ENCODE measurements around the gene AMZ2.
"Not testable (repeated sequence)": the region's sequence is repeated elsewhere in the genome, so short reads cannot be mapped to it uniquely, and the experiment has no call there.

The AMZ2 gene

GRCh38 chr17:68220786-68221185 is 27.1 kb upstream of the AMZ2 start:
- not testable (repeated sequence) for DNase-seq

GRCh38 chr17:68221786-68222185 is 26.1 kb upstream of the AMZ2 start:
- no peak for DNase-seq

- DNase-seq = no peak
Measured at GRCh38 chr17:68222606-68223005, 25.2 kb upstream of the AMZ2 start.

DNA sequence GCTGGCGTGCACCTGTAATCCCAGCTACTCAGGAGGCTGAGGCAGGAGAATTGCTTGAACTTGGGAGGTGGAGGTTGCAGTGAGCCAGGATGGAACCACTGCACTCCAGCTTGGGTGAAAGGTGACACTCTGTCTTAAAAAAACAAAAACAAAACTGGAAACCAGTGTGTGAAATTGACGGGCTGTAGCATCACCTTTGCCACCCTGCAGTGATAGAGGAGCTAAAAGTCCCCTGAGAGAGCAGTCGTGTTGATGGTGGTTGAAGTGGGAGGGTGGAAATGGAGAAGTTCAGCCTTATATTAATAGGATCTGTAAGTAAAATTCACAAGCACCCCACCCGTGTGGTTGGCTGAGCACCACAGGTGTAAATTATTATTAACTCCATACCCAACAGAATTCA is 22.8 kb upstream of the AMZ2 start:
- not testable (repeated sequence) for DNase-seq

DNA sequence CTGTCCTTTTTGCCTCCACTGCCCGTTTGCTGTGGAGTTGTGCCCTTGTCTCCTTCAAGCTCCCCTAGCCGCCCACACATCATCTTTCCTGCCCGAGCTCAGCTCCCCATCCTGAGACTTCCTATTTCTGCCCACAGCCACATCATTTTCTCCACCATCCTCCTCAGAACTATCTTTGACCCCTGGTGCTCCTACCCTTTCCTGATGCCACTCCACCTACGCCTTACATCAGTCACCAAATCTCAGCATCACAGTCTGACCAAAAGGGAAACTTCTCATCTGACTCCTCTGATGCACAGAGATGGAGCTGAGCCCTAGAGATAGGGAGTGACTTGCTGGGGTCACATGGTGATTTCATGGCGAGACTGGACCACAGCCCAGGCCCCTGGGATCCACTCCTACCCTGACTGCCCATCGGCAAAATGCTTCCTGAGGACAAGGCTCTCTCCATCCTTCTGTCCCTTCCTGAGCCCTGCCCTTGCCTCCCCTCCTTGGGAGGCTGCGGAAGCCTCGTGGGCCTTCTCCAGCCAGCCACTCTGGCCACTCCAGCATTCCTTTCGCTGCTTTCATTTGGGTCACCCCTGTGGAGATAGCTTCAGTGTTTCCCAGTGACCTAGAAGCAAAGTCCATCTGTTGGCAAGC is 19.7 kb upstream of the AMZ2 start:
- not testable (repeated sequence) for DNase-seq

DNA sequence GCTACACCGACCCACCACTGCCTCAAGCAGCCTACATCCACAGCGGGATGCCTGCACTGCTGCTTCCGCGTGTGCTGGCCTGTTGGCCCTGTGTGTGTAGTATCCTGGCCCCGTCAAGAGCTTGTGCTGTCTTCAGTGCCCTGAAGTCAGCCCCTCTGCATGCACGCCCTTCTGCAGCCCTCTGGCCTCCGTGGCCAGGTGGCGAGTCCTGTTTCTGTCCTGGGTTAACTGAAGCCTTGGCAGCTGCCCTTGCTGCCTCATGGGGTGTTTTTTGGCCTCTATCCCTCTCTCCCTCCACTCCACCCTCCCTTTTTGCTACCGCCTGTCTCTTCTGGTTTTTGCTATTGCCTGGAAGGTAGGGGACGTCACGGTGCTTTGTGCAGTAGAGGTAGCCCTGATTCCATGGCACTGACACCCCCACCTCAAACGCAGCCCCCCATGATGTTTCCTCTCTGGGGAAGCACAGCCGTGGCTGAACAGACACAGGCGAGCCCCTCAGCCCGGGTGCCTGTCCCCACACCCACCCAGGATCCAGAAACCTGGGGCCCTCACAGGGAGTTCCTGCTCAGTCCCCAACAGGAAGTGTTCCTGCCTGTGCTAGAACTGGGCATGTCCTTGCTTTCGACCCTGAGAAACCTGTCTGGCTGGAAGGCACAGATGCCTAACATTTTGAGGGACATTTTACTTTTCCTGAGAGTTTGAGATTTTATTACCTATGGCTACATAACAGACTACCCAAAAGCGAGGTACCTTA is 18.8 kb upstream of the AMZ2 start:
- DNase-seq = no peak

DNA sequence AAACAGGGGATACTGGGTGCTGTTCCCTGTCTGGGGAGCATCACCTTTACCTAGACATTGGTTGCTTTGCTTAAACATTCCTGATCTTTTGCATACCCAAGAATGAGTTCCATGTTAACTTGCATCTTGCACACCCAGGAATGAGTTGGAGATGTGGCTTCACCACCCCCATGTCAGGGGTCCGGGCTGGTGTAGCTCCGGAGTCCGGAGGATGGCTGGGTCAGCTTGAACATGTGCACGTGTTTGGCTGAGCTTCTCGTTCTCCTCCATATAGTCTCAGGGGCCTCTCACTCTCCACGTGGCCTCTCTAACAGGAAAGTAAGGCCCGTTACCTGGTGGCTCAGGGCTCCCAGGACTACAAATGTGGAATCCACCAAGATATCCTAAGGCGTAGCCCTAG is 18.2 kb upstream of the AMZ2 start:
- no peak for DNase-seq

DNA sequence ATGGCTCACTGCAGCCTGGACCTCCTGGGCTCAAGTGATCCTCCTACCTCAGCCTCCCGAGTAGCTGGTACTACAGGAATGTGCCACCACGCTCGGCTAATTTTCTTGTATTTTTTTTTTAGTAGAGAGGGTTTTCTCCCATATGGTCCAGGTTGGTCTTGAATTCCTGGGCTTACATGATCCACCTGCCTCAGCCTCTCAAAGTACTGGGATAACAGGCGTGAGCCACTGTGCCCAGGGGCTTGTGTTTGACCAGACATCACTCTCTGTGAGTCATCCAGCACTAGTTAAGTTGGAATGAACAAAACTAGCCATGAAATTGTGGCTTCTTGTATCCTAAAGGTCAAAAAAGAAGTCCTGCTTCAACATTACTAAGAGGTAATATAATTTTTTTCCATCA is 16.7 kb upstream of the AMZ2 start:
- not testable (repeated sequence) for DNase-seq

DNA sequence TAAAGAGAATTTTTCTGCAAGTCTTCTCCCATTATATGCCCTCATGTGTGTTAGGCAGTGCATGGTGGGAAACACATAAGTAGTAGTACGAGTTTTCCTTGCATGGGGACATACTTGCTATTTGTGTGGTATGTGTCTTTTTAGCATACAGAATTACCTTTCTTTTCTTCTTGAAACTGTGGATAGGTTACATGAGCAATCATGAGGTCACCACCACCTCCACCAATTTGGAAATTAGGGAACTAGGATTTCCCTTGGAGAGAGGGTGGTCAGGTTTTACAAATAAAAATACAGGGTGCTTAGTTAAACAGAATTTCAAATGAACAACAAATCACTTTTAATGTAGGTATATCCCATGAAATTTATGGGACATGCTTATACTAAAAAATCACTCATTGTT is 16.3 kb upstream of the AMZ2 start:
- DNase-seq = no peak

GRCh38 chr17:68232741-68233140 is 15.1 kb upstream of the AMZ2 start:
- DNase-seq = not testable (repeated sequence)

DNA sequence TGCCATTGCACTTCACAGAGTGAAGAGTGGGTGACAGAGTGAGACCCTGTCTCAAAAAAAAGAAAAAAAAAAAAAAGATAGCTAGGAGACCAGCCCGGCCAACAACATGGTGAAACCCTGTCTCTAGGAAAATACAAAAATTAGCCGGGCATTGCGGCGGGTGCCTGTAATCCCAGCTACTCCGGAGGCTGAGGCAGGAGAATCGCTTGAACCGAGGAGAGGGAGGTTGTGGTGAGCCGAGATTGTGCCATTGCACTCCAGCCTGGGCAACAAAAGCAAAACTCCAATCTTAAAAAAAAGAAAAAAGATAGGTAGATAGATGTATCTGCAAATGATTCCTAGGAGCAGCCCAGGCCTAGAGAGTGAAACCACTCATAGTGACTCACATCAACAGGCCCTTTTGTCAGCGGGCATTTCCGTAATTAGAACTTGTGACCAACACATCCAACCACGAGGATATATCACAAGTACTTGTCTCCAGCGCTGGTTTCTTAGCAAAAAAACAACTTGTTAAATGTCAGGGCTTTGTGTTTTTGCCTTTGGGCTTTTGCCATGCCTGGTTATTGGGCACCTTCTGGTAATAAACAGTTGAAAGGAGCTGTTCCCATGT is 13.0 kb upstream of the AMZ2 start:
- DNase-seq = peak in 1 of 2 experiments; percentile 33

GRCh38 chr17:68235336-68235791 is 12.5 kb upstream of the AMZ2 start:
- not testable (repeated sequence) for DNase-seq

- not testable (repeated sequence) for DNase-seq
Measured at GRCh38 chr17:68237369-68238163, 10.3 kb upstream of the AMZ2 start.

DNA sequence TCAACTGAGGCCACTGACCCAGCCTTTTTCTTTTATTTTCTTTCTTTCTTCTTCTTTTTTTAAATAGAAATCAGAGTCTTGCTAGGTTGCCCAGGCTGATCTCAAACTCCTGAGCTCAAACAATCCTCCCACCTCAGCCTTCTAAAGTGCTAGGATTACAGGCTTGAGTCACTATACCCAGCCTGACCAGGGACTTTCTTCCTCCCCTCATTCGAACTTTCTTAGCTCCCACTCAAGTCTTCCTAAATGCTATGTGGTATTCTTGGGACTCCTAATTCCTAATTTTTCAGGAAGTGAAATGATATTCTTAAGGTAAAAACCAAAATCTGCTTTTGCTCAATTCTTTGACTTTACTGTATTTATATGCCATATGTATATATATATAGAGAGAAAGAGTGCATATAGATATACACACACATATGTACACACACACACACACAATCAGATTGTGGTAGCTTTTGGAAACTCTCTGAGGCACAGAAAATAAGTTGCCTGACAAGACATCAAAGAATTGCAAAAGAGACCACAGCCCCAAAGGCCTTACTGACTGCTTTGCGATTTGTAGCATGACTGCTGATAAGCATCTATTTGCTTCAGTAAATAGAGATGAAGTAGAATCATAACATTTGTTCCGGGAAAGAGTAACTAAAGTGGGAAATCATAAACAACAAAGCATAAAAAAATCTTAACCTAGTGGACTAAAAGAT is 9.5 kb upstream of the AMZ2 start:
- DNase-seq = no peak

- DNase-seq = no peak
Measured at GRCh38 chr17:68238871-68239253, 9.0 kb upstream of the AMZ2 start.

GRCh38 chr17:68239632-68240366 is 8.0 kb upstream of the AMZ2 start:
- no peak for DNase-seq

DNA sequence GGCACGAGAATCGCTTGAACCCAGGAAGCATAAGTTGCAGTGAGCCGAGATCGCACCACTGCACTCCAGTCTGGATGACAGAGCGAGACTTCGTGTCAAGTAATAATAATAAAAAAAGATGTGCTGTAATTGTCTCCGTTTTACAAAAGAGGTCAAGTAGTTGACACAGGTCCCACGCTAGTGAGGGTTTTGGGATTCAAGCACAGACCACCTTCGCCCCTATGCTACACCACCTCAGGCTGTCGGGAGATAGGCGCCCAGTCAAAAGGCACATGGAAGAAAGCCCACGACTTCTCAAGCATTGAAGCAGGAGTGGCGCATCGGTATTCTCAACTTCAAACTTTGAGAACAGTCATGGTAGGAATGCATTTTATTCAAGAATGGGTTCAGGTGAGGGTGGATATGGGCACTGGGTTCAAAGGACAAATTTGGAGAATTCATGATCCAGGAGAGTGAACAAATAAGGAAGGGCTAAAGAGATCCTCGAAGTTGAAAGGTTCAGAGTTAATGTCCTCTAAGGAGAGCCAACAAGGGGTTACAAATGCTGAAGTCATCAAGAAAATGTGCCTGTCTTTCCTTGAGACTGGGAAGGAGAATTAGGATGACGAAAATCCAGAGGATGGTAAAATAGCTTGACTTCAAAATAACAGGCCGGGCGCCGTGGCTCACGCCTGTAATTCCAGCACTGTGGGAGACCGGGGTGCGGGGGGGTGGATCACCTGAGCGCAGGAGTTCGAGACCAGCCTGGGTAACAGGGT is 1.4 kb upstream of the AMZ2 start:
- DNase-seq = no peak

DNA sequence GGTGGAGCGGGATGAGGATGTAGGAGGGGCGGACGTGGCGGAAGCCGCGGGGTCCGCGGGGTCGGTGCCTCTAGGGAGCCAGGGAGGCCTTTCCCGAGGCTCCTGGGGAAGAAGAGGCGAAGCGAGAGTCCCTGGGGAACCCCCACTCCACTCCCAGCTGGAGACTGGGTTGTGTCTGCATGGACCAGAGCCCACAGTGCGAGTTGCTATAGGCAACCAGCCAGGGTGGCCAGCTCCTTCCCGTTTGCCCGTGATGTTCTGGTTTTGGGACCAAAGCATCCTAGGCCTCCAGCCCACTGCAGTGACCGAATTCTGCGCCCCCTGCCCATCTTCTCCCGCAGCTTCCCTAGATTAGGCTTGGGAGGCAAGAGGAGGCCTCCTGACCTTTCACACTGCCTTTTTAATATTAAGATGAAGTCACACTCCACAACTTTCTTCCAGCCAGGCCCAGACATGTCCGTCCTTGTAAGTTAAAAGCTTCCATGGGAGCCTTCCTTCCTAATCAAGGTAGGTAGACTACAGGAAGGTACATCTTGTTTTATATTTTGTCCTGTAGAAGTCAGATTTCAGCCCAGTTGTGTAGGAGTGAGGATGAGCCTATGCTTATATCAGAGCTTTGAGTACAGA is 469 bp downstream of the AMZ2 start:
- DNase-seq = peak in 1 of 2 experiments; percentile 45

DNA sequence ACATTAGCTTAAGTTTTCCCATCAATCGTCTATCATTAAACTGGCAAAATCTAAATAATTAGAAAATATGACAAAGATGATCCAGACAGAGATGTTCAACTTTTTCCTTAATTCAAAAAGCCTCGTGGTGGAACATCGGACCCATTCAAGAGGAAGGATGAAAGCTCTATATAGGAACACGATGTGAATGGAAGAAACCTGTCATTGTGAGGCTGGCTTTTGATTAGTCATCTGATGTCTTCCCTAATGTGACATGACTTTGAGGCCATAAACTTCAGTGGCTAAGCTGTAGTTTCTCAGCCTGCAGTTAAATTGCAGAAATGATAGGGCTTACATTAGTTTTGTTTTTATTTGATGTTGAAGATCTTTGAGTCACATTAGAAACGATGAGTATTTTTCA is 1.0 kb downstream of the AMZ2 start:
- DNase-seq = no peak

GRCh38 chr17:68249354-68249765 is 1.5 kb downstream of the AMZ2 start:
- no peak for DNase-seq

GRCh38 chr17:68253426-68253825 is 5.6 kb downstream of the AMZ2 start:
- not testable (repeated sequence) for DNase-seq

Measured in activated CD4-positive, alpha-beta T cell treated with anti-CD3 and anti-CD28 coated beads, Interleukin-2, amount 50 U/mL, for 4 hours (primary cell).